ENCODE data around the gene TLL2.

GRCh38 chr10:96495544-96495943 is 18.2 kb downstream of the TLL2 start:
- TF ChIP-seq CTCF (conservative IDR thresholded peaks at IDR 0.05; ENCODE audit: low read depth, low read length) (no peak), EZH2 (IDR thresholded peaks at IDR 0.05; ENCODE audit: borderline replicate concordance, low read depth, low read length, poor library complexity, severe bottlenecking) (no peak)
